Right cardiac atrium (tissue), 5 donors: ENCODE measurements around the gene UBE2E2. TPM values are rescaled to one million over a fixed set of nuclear protein-coding genes. Genes with fewer than 3 reads are reported as not detected.

Source experiments
- ATAC-seq, 2 donors: fragments of 200-7000 bp; cut with Tn5 transposase; one replicate each; pipeline versions ENCODE4 v1.8.0 to v1.9.1; 2020; ENCODE audit warnings: moderate library complexity in 2 of 2, mild to moderate bottlenecking in 1 of 2
- DNase-seq, 3 donors: peaks; one replicate each; pipeline ENCODE4 v3.0.0-alpha.2; 2020
- H3K27ac ChIP-seq: one replicate; pipeline ENCODE4 v1.5.1; 2013; ENCODE audit warnings: mild to moderate bottlenecking, low read length, control low read depth, moderate library complexity
- H3K27me3 ChIP-seq: one replicate; pipeline ENCODE4 v1.6.1; 2013; ENCODE audit not compliant: control insufficient read depth, insufficient read depth
- H3K4me1 ChIP-seq: one replicate; pipeline ENCODE4 v1.6.1; 2013; ENCODE audit warnings: low read length; ENCODE audit not compliant: control insufficient read depth, insufficient read depth
- H3K4me3 ChIP-seq: one replicate; pipeline ENCODE4 v1.5.1; 2013; ENCODE audit warnings: low read length, control low read depth
- H3K9me3 ChIP-seq: one replicate; pipeline ENCODE4 v1.6.1; 2013; ENCODE audit warnings: low read length; ENCODE audit not compliant: control insufficient read depth
- WGBS: extraction: QIAGEN DNeasy Blood & Tissue Kit; methylation state at CpG from one replicate; pipeline ENCODE4 v1.1.7; 2013; 5-methylcytosine and 5-hydroxymethylcytosine counted together
- intact Hi-C, 4 donors: fragments of 100-400 bp; cut with DNase I; formaldehyde crosslinking; loops; one replicate each; pipeline versions ENCODE4 v1.11.0 to v1.14.0; 2022 to 2023
- polyA plus RNA-seq: library from polyadenylated mRNA; stranded (reverse); fragments of 200-250 nt; gene quantifications from one replicate; pipeline ENCODE4 v1.2.3, GENCODE V29; 2013
- total RNA-seq, 4 donors: library from RNA; stranded (reverse); fragmentation: NEBNext Ultra II Directional; extraction: Animal tissue kit (Norgen Biotek cat#: 25700); gene quantifications; one replicate each; pipeline ENCODE4 v1.2.1, GENCODE V29; 2021
- donor health status: healthy with polysubstance abuse.
- donor health status: DM: no; HTN: yes; CAD: no.
- donor health status: DM: no; HTN: no; CAD: no.
- donor health status: DM: no; HTN: yes; CAD: no; lungs with severe emphysema.
- donor health status: DM: yes; HTN: yes; CAD: no.

Gene UBE2E2
- total and polyA plus RNA-seq, 5 donors, result 32.3 to 49.2 (median 45.2) TPM

GRCh38 chr3:23633261-23633960, 430.3 kb downstream of the UBE2E2 start:
- intact Hi-C loops, result no loop called here

DNA sequence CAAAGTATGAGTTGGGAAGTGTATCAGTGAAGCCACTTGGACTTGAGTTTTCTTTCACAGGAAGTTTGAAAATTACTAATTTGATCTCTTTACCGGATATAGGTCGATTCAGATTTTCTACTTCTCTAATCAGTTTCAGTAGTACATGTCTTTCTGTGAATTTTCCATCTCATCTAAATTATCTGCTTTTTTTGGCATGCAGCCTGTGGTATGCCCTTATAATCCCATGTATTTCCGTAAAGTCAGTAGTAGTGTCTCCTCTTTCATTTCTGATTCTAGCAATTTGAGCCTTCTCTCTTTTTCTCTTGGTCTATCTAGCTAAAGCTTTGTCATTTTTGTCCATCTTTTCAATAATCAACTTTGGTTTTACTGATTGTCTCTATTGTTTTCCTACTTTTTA, 434.2 kb downstream of the UBE2E2 start:
- Histone ChIP-seq H3K4me1 (no peaks in the 10 kb centered on the region), H3K27ac (no peak overlapping the region), H3K27me3 (no peaks in the 10 kb centered on the region), H3K9me3 (no peaks in the 10 kb centered on the region), H3K4me3 (no peak overlapping the region)
- DNase-seq (no peak), ATAC-seq (no peak)
- WGBS, result 95% methylated on average over 3 of the region's 3 CpGs
- intact Hi-C loops, result no loop called here

More at GRCh38 chr3:23633261-23633960, 430.3 kb downstream of the UBE2E2 start:
- no peak overlapping the region for H3K4me3 ChIP-seq
- ATAC-seq (no peak), DNase-seq (no peak)
- no peaks in the 10 kb centered on the region for H3K4me1 ChIP-seq
- H3K27me3 ChIP-seq, result no peaks in the 10 kb centered on the region
- 75% methylated on average over 6 of the region's 6 CpGs for WGBS
- H3K27ac ChIP-seq, result no peak overlapping the region
- H3K9me3 ChIP-seq, result no peaks in the 10 kb centered on the region

DNA sequence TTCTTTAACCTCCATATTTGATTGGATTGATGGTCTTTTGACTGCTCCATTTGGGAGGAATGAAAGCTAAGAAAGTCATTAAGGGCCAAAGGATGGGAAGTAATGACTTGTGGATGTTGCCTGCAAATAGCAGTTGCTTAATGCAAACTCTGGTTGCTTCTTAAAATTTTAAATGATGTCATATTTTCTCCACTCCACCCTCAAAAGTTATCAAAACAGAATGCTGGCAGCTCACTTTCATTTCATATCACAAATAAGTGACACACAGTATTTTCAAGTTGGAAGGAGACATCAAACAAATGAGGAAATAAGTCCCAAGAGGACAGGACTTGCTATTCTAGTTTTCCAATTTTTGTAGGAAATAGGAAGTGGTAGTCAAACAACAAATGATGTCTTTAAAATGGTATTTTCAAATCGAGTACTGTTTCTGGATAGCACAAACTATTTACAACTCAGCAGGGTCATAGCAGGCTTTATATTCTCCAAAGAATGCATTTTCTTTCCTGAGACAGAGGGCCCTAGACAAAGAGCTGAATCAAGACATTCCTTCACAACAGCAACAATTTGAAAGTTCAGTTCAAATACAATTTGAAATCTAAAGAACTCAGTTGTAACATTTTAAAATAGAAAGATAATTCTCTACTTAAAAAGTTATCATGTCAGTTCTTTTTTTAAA, 437.5 kb downstream of the UBE2E2 start:
- WGBS, result 13% methylated on average over 1 of the region's 1 CpG
- ATAC-seq, result no peak
- Histone ChIP-seq H3K27ac (no peak overlapping the region), H3K9me3 (no peaks in the 10 kb centered on the region), H3K4me3 (no peak overlapping the region), H3K4me1 (no peaks in the 10 kb centered on the region), H3K27me3 (no peaks in the 10 kb centered on the region)
- DNase-seq, result no peak
- intact Hi-C loops, result no loop called here
